IMR-90 (cell line): ENCODE measurements around the gene HES7. TPM values are rescaled to one million over a fixed set of nuclear protein-coding genes. Genes with fewer than 3 reads are reported as not detected.

ENCODE experiments used
- ATAC-seq: fragments of 200-7000 bp; cut with Tn5 transposase; 2 replicates; pipeline ENCODE4 v1.9.1; 2020; ENCODE audit warnings: low read depth, mild to moderate bottlenecking, moderate library complexity
- BruUV-seq: library from RNA; stranded (reverse); fragments of 400-500 nt; replicated peaks from 2 replicates; lab custom pipeline; 2021; lab: Mats Ljungman, UMichigan
- CTCF ChIA-PET: fragments of 300-600 bp; formaldehyde crosslinking; extraction: SDS; loops from one replicate; lab custom pipeline; 2021; ENCODE audit warnings: antibody characterized with exemption; lab: Yijun Ruan, JAX
- POLR2A ChIA-PET: fragments of 300-600 bp; sonication (Branson Sonifier 250); formaldehyde crosslinking; loops from one replicate; lab custom pipeline; 2022; ENCODE audit warnings: antibody characterized with exemption; ENCODE audit not compliant: unreplicated experiment; lab: Charles Lee
- DNase-seq: peaks from one replicate; pipeline ENCODE4 v3.0.0; 2013
- H2AFZ ChIP-seq: replicated peaks from 2 replicates; pipeline ENCODE3; 2013; ENCODE audit warnings: low read length, mild to moderate bottlenecking; ENCODE audit not compliant: poor library complexity
- H2AK5ac ChIP-seq: 2 replicates; pipeline ENCODE4 v1.6.1; 2013; ENCODE audit warnings: low read depth, low read length, inconsistent platforms
- H2AK9ac ChIP-seq: replicated peaks from 2 replicates; pipeline ENCODE3; 2013; ENCODE audit warnings: mild to moderate bottlenecking, low read depth, low read length, moderate library complexity; ENCODE audit not compliant: poor library complexity
- H2BK120ac ChIP-seq: 2 replicates; pipeline ENCODE4 v1.6.1; 2013; ENCODE audit warnings: low read depth, low read length, inconsistent platforms
- H2BK15ac ChIP-seq: 3 replicates; pipeline ENCODE4 v1.6.1; 2013; ENCODE audit warnings: low read depth, low read length, inconsistent platforms
- H2BK20ac ChIP-seq: 2 replicates; pipeline ENCODE4 v1.6.1; 2013; ENCODE audit warnings: low read depth, mild to moderate bottlenecking, inconsistent platforms, low read length, moderate library complexity
- H2BK5ac ChIP-seq: 2 replicates; pipeline ENCODE4 v1.6.1; 2013; ENCODE audit warnings: mild to moderate bottlenecking, low read depth, low read length, inconsistent platforms; ENCODE audit not compliant: poor library complexity, severe bottlenecking
- H3K14ac ChIP-seq: replicated peaks from 2 replicates; pipeline ENCODE4 v1.6.1; 2013; ENCODE audit warnings: low read depth, low read length, inconsistent platforms
- H3K18ac ChIP-seq: 2 replicates; pipeline ENCODE4 v1.6.1; 2013; ENCODE audit warnings: low read depth, low read length, control low read depth
- H3K23ac ChIP-seq: 2 replicates; pipeline ENCODE4 v1.6.1; 2013; ENCODE audit warnings: low read depth, low read length, inconsistent platforms
- H3K27ac ChIP-seq: 2 replicates; pipeline ENCODE4 v1.5.1; 2013; ENCODE audit warnings: mild to moderate bottlenecking, control low read depth, low read length; ENCODE audit not compliant: insufficient read depth
- H3K27me3 ChIP-seq: 2 replicates; pipeline ENCODE4 v1.6.1; 2013; ENCODE audit warnings: low read length; ENCODE audit not compliant: control insufficient read depth, insufficient read depth
- H3K36me3 ChIP-seq: 2 replicates; pipeline ENCODE4 v1.6.1; 2013; ENCODE audit warnings: low read length, mixed read lengths; ENCODE audit not compliant: control insufficient read depth, insufficient read depth
- H3K4ac ChIP-seq: 2 replicates; pipeline ENCODE4 v1.6.1; 2013; ENCODE audit warnings: low read depth, low read length, inconsistent platforms
- H3K4me1 ChIP-seq: 2 replicates; pipeline ENCODE4 v1.6.1; 2013; ENCODE audit warnings: low read length, mixed read lengths; ENCODE audit not compliant: control insufficient read depth, insufficient read depth
- H3K4me2 ChIP-seq: 2 replicates; pipeline ENCODE4 v1.6.1; 2013; ENCODE audit warnings: low read depth, mild to moderate bottlenecking, control low read depth, low read length, moderate library complexity
- H3K4me3 ChIP-seq: 2 replicates; pipeline ENCODE4 v1.5.1; 2013; ENCODE audit warnings: low read depth, mild to moderate bottlenecking, control low read depth, low read length, moderate library complexity; ENCODE audit not compliant: insufficient read depth
- H3K56ac ChIP-seq: 2 replicates; pipeline ENCODE4 v1.6.1; 2013; ENCODE audit warnings: low read length, inconsistent platforms; ENCODE audit not compliant: insufficient read depth; ENCODE audit errors: extremely low read depth
- H3K79me1 ChIP-seq, 2 experiments: 2 replicates each; pipeline ENCODE4 v1.6.1; 2013; ENCODE audit warnings: low read length in 2 of 2, inconsistent platforms in 1 of 2, low read depth in 1 of 2
- H3K9ac ChIP-seq: 2 replicates; pipeline ENCODE4 v1.6.1; 2013; ENCODE audit warnings: low read depth, low read length, control low read depth
- H3K9me1 ChIP-seq: 2 replicates; pipeline ENCODE4 v1.6.1; 2013; ENCODE audit warnings: low read length, inconsistent platforms; ENCODE audit not compliant: insufficient read depth
- H3K9me3 ChIP-seq: 2 replicates; pipeline ENCODE4 v1.6.1; 2013; ENCODE audit warnings: low read length; ENCODE audit not compliant: control insufficient read depth, insufficient read depth
- H4K20me1 ChIP-seq: 2 replicates; pipeline ENCODE4 v1.6.1; 2013; ENCODE audit warnings: low read length, inconsistent platforms; ENCODE audit not compliant: insufficient read depth
- H4K5ac ChIP-seq: 2 replicates; pipeline ENCODE4 v1.6.1; 2013; ENCODE audit warnings: mild to moderate bottlenecking, low read depth, low read length, control low read depth
- H4K8ac ChIP-seq, 2 experiments: 2 replicates each; pipeline ENCODE4 v1.6.1; 2013; ENCODE audit warnings: low read depth in 2 of 2, low read length in 2 of 2, control low read depth in 1 of 2, inconsistent platforms in 1 of 2
- H4K91ac ChIP-seq: 2 replicates; pipeline ENCODE4 v1.6.1; 2013; ENCODE audit warnings: low read depth, low read length, inconsistent platforms; ENCODE audit not compliant: insufficient read depth
- BHLHE40 ChIP-seq: fragments of 150-350 bp; IDR thresholded peaks from 2 replicates; pipeline ENCODE4 v1.6.1; 2016; ENCODE audit warnings: mild to moderate bottlenecking, low read depth, low read length
- CEBPB ChIP-seq: IDR thresholded peaks from 2 replicates; pipeline ENCODE4 v1.6.1; 2012; ENCODE audit warnings: low read depth, low read length, improper control_type of control experiment
- CHD1 ChIP-seq: IDR thresholded peaks from 2 replicates; pipeline ENCODE4 v1.6.1; 2012; ENCODE audit warnings: low read depth, low read length, improper control_type of control experiment
- CTCF ChIP-seq: conservative IDR thresholded peaks from 2 replicates; pipeline ENCODE4 v1.5.1; 2012; ENCODE audit warnings: mild to moderate bottlenecking, low read depth, low read length, improper control_type of control experiment
- ELK1 ChIP-seq: fragments of 150-350 bp; IDR thresholded peaks from 2 replicates; pipeline ENCODE4 v1.6.1; 2016; ENCODE audit warnings: low read depth, mild to moderate bottlenecking, low read length, moderate library complexity, borderline replicate concordance
- FOS ChIP-seq: fragments of 150-350 bp; IDR thresholded peaks from 2 replicates; pipeline ENCODE4 v1.6.1; 2016; ENCODE audit warnings: low read depth, low read length
- MAFK ChIP-seq: IDR thresholded peaks from 2 replicates; pipeline ENCODE4 v1.6.1; 2012; ENCODE audit warnings: low read depth, low read length, improper control_type of control experiment
- MXI1 ChIP-seq: IDR thresholded peaks from 2 replicates; pipeline ENCODE4 v1.6.1; 2012; ENCODE audit warnings: low read depth, mild to moderate bottlenecking, low read length, moderate library complexity, borderline replicate concordance
- POLR2A ChIP-seq: IDR thresholded peaks from 2 replicates; pipeline ENCODE4 v1.6.1; 2012; ENCODE audit warnings: mild to moderate bottlenecking, low read depth, low read length
- RAD21 ChIP-seq: IDR thresholded peaks from 2 replicates; pipeline ENCODE4 v1.6.1; 2012; ENCODE audit warnings: low read length, improper control_type of control experiment
- RFX5 ChIP-seq: IDR thresholded peaks from 2 replicates; pipeline ENCODE4 v1.8.0; 2012; ENCODE audit warnings: low read depth, mild to moderate bottlenecking, low read length, moderate library complexity
- SMC3 ChIP-seq: fragments of 150-350 bp; IDR thresholded peaks from 2 replicates; pipeline ENCODE4 v1.6.1; 2016; ENCODE audit warnings: low read depth, mild to moderate bottlenecking, antibody characterized with exemption, low read length, moderate library complexity
- USF2 ChIP-seq: fragments of 150-350 bp; IDR thresholded peaks from 2 replicates; pipeline ENCODE4 v1.6.1; 2017; ENCODE audit warnings: mild to moderate bottlenecking, antibody characterized with exemption, low read length, low read depth
- WGBS, 2 experiments: methylation state at CpG; one replicate each; pipeline versions ENCODE4 v1.1.5 to v1.1.7; 2013; ENCODE audit warnings: missing lambda C conversion rate in 2 of 2; ENCODE audit not compliant: insufficient read length in 1 of 2; ENCODE audit errors: extremely low coverage in 2 of 2; 5-methylcytosine and 5-hydroxymethylcytosine counted together
- dilution Hi-C: fragments of 300-500 bp; cut with HindIII; formaldehyde crosslinking; loops from one replicate; pipeline ENCODE4 v1.14.3; 2018; ENCODE audit warnings: low sequenced_read_pairs; ENCODE audit not compliant: unreplicated experiment
- in situ Hi-C: fragments of 300-500 bp; cut with MboI; formaldehyde crosslinking; loops from 3 replicates; pipeline ENCODE4 v1.14.3; 2019; ENCODE audit warnings: low sequenced_read_pairs, inconsistent platforms, mixed read lengths
- intact Hi-C: fragments of 100-400 bp; cut with micrococcal nuclease; formaldehyde crosslinking; loops from 2 replicates; pipeline ENCODE4 v1.10.0; 2022
- polyA plus RNA-seq, 3 experiments: library from polyadenylated mRNA; depleted of rRNA; stranded (reverse); fragments of >200 nt; gene quantifications; 2 replicates each; pipeline ENCODE4 v1.2.3, GENCODE V29; 2012; ENCODE audit warnings: low replicate concordance in 1 of 3
- total RNA-seq: library from RNA; depleted of rRNA; stranded (reverse); fragments of >200 nt; gene quantifications from 2 replicates; pipeline ENCODE4 v1.2.3, GENCODE V29; 2012

Gene HES7
- total and polyA plus RNA-seq, 2 of the 4 experiments (the other 2 are of a cell fraction) = 0.43 TPM; not detected in 1

GRCh38 chr17:8138672-8139371, 14.9 kb upstream of the HES7 start:
- H2BK20ac ChIP-seq = no peak overlapping the region
- no peak overlapping the region for H2BK120ac ChIP-seq
- H4K8ac ChIP-seq = peak overlapping the region in 1 of 2 experiments; percentile 37; a peak in 1 of 4 replicates
- CTCF ChIA-PET = interaction anchor here (1.3 to 4.6 kb wide), 4 partner anchors 12 to 20 kb away, joined by 3 to 24 read pairs (median 3); partner anchors contain the start of gene HES7
- peak overlapping the region; percentile 42; the same call in 1 of the 2 replicates for H3K9ac ChIP-seq
- in situ Hi-C loops (no loop called here), dilution Hi-C loops (no loop called here), intact Hi-C loops (loop anchor here (1.0 to 5.0 kb wide), 5 partner anchors 14 to 161 kb away; no protein-coding TSS in a partner anchor)
- H3K4me1 ChIP-seq = peaks cover 4% of the 10 kb centered on the region
- no peak overlapping the region for H4K91ac ChIP-seq
- H3K4me2 ChIP-seq = peak overlapping the region; percentile 86
- peak overlapping the region; percentile 3; the same call in 1 of the 2 replicates for H3K27ac ChIP-seq
- peak overlapping the region; percentile 7; the same call in 1 of the 2 replicates for H3K23ac ChIP-seq
- H3K9me1 ChIP-seq = peaks cover 10% of the 10 kb centered on the region
- peak; percentile 98 for DNase-seq
- peak overlapping the region; percentile 55 for H3K4me3 ChIP-seq
- ATAC-seq = peak; percentile 86
- H2AFZ ChIP-seq = peak overlapping the region; percentile 82
- POLR2A ChIA-PET = interaction anchor here (1.0 kb wide), 1 partner anchor 34 kb away, joined by 3 read pairs; no protein-coding TSS in a partner anchor
- H2BK5ac ChIP-seq = peak overlapping the region; percentile 43
- H3K14ac ChIP-seq = 0 out of 2 replicates have a peak overlapping the region, but pooled peaks have one; percentile 8
- peaks cover 8% of the 10 kb centered on the region for H4K20me1 ChIP-seq
- WGBS, 2 experiments = 1% methylated on average over 29 of the region's 46 CpGs; no CpG with 5 or more reads in 1 of the 2 experiments
- H3K9me3 ChIP-seq = no peaks in the 10 kb centered on the region
- H2BK15ac ChIP-seq = no peak overlapping the region
- H2AK9ac ChIP-seq = peak overlapping the region; percentile 7
- H3K79me1 ChIP-seq = no peaks in the 10 kb centered on the region
- 0 out of 2 replicates have a peak overlapping the region, but pooled peaks have one; percentile 10 for H2AK5ac ChIP-seq
- no peak overlapping the region; the same call in 1 of the 2 replicates for H4K5ac ChIP-seq
- no peaks in the 10 kb centered on the region for H3K27me3 ChIP-seq
- no peak overlapping the region for H3K56ac ChIP-seq
- H3K18ac ChIP-seq = no peak overlapping the region; the same call in 1 of the 2 replicates
- BruUV-seq = no TSS peak
- peaks cover 16% of the 10 kb centered on the region for H3K36me3 ChIP-seq
- H3K4ac ChIP-seq = peak overlapping the region; percentile 4; the same call in 1 of the 2 replicates
- TF ChIP-seq CHD1 = peak; percentile 92; the same call in 1 of the 2 replicates
- TF ChIP-seq CEBPB = no peak
- no peak; the same call in 1 of the 2 replicates for TF ChIP-seq MAFK
- 0 out of 2 replicates have a peak, but pooled peaks have one; percentile 3 for TF ChIP-seq RFX5
- TF ChIP-seq ELK1 = no peak
- TF ChIP-seq POLR2A = peak; percentile 91
- peak; percentile 96 for TF ChIP-seq MXI1
- TF ChIP-seq BHLHE40 = peak; percentile 50; the same call in 1 of the 2 replicates
- TF ChIP-seq SMC3 = peak; percentile 51
- peak; percentile 95 for TF ChIP-seq CTCF
- TF ChIP-seq FOS = peak; percentile 61; the same call in 1 of the 2 replicates
- peak; percentile 70 for TF ChIP-seq RAD21
- TF ChIP-seq USF2 = peak; percentile 31; the same call in 1 of the 2 replicates
